Fibroblast of lung (primary cell): ENCODE results near the gene TENM4. TPM values are rescaled to one million over a fixed set of nuclear protein-coding genes. Genes with fewer than 3 reads are reported as not detected.
A peak's percentile ranks its signal among the peaks of the same experiment; 100 is the strongest.

ENCODE experiments used
- DNase-seq, 2 donors: peaks; one replicate each; pipeline versions ENCODE4 v3.0.0 to v3.0.0-alpha.2; 2010; ENCODE audit warnings: low read depth in 2 of 2
- H2AFZ ChIP-seq: 2 replicates; pipeline ENCODE4 v1.5.1; 2012; ENCODE audit warnings: low read length, control low read depth, inconsistent platforms
- H3K27ac ChIP-seq: 2 replicates; pipeline ENCODE4 v1.5.1; 2011; ENCODE audit warnings: low read length, control low read depth; ENCODE audit not compliant: insufficient read depth
- H3K27me3 ChIP-seq: 2 replicates; pipeline ENCODE4 v1.5.1; 2011; ENCODE audit warnings: mild to moderate bottlenecking, low read length; ENCODE audit not compliant: control insufficient read depth, insufficient read depth
- H3K36me3 ChIP-seq: 2 replicates; pipeline ENCODE4 v1.5.1; 2011; ENCODE audit warnings: low read length; ENCODE audit not compliant: control insufficient read depth, insufficient read depth
- H3K4me1 ChIP-seq: 2 replicates; pipeline ENCODE4 v1.5.1; 2011; ENCODE audit warnings: low read length; ENCODE audit not compliant: control insufficient read depth, insufficient read depth; ENCODE audit errors: extremely low read depth
- H3K4me2 ChIP-seq: 2 replicates; pipeline ENCODE4 v1.5.1; 2011; ENCODE audit warnings: low read length, control low read depth; ENCODE audit not compliant: insufficient read depth; ENCODE audit errors: extremely low read depth
- H3K4me3 ChIP-seq, 4 experiments: fragments of 200-600 bp in 1 of 4; sonication (generic) in 1 of 4; replicated peaks in 1 of 4; 2 replicates each; pipeline ENCODE4 v1.5.1; 2011 to 2016; ENCODE audit warnings: low read length in 4 of 4, low read depth in 3 of 4, mild to moderate bottlenecking in 3 of 4, control low read depth in 2 of 4, inconsistent platforms in 1 of 4, mixed read lengths in 1 of 4; ENCODE audit not compliant: insufficient read depth in 1 of 4; ENCODE audit errors: control extremely low read depth in 1 of 4
- H3K79me2 ChIP-seq: 2 replicates; pipeline ENCODE4 v1.5.1; 2012; ENCODE audit warnings: mild to moderate bottlenecking, low read length, inconsistent platforms; ENCODE audit not compliant: control insufficient read depth, insufficient read depth
- H3K9ac ChIP-seq: 2 replicates; pipeline ENCODE4 v1.5.1; 2011; ENCODE audit warnings: mild to moderate bottlenecking, low read length, control low read depth; ENCODE audit not compliant: insufficient read depth
- H3K9me3 ChIP-seq: 2 replicates; pipeline ENCODE4 v1.5.1; 2012; ENCODE audit warnings: low read depth, low read length; ENCODE audit not compliant: control insufficient read depth, insufficient read depth
- H4K20me1 ChIP-seq: 2 replicates; pipeline ENCODE4 v1.5.1; 2011; ENCODE audit warnings: low read length; ENCODE audit not compliant: control insufficient read depth, insufficient read depth; ENCODE audit errors: extremely low read depth
- EZH2 ChIP-seq: IDR thresholded peaks from 2 replicates; pipeline ENCODE4 v1.5.1; 2012; ENCODE audit warnings: low read length, control low read depth, mild to moderate bottlenecking; ENCODE audit errors: missing control alignments
- polyA plus RNA-seq, 2 donors: library from polyadenylated mRNA; depleted of rRNA in 1 of 2; stranded (reverse) in 1 of 2; unstranded in 1 of 2; fragments of >200 nt; gene quantifications; 2 replicates each; pipeline ENCODE4 v1.2.1, GENCODE V29; 2011 to 2012; ENCODE audit warnings: missing spikeins in 1 of 2
- total RNA-seq: library from RNA; depleted of rRNA; stranded (reverse); fragments of >200 nt; gene quantifications from 2 replicates; pipeline ENCODE4 v1.2.1, GENCODE V29; 2014
- TF ChIP-seq, protein P1 (sequence below), 2 donors: IDR thresholded peaks in 1 of 2; conservative IDR thresholded peaks in 1 of 2; 1 replicate in 1 of 2; 2 replicates in 1 of 2; pipeline ENCODE4 v1.5.1; 2011 to 2012; ENCODE audit warnings: low read length in 2 of 2, control low read depth in 1 of 2, inconsistent platforms in 1 of 2, low read depth in 1 of 2, mild to moderate bottlenecking in 1 of 2

TENM4 gene
- total and polyA plus RNA-seq, 2 donors (not counting 1 experiment from before 2014, with no cell fraction given) = 4.6 to 48.4 TPM

DNA sequence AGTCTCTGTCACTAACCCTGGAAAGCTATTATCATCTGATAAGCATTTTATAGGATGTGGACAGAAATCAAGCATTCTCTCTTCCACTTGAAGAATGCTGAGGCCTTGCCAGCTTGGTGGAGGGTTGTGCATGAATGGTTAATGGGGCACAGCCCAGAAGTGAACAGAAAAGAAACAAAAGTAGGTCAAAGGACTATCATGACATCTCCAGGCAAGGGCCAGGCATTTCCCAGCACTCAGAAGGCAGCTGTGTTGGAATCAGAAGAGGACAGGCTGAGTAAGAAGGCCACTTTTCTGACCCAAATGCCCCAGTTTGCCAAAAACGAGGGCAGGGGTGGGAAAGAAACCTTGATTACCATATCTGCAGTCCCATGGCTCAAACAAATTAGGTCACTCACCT, 12.4 kb downstream of the TENM4 start:
- no peak overlapping the region for H3K9ac ChIP-seq
- H3K4me3 ChIP-seq = no peak overlapping the region
- no peaks in the 10 kb centered on the region for H4K20me1 ChIP-seq
- peaks cover 8% of the 10 kb centered on the region for H3K4me1 ChIP-seq
- peak; percentile 23 to 52 for DNase-seq
- peaks cover 22% of the 10 kb centered on the region for H3K79me2 ChIP-seq
- H3K27ac ChIP-seq = no peak overlapping the region
- TF ChIP-seq, protein P1, sequence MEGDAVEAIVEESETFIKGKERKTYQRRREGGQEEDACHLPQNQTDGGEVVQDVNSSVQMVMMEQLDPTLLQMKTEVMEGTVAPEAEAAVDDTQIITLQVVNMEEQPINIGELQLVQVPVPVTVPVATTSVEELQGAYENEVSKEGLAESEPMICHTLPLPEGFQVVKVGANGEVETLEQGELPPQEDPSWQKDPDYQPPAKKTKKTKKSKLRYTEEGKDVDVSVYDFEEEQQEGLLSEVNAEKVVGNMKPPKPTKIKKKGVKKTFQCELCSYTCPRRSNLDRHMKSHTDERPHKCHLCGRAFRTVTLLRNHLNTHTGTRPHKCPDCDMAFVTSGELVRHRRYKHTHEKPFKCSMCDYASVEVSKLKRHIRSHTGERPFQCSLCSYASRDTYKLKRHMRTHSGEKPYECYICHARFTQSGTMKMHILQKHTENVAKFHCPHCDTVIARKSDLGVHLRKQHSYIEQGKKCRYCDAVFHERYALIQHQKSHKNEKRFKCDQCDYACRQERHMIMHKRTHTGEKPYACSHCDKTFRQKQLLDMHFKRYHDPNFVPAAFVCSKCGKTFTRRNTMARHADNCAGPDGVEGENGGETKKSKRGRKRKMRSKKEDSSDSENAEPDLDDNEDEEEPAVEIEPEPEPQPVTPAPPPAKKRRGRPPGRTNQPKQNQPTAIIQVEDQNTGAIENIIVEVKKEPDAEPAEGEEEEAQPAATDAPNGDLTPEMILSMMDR (conservative IDR thresholded peaks at IDR 0.05 in 1 of 2, IDR thresholded peaks at IDR 0.05 in 1 of 2; ENCODE audit: low read depth in 1 of 2, low read length in 2 of 2) = no peak
- no peak for TF ChIP-seq EZH2
- H3K9me3 ChIP-seq = no peaks in the 10 kb centered on the region
- H3K36me3 ChIP-seq = no peaks in the 10 kb centered on the region
- no peaks in the 10 kb centered on the region for H3K27me3 ChIP-seq
- H2AFZ ChIP-seq = no peak overlapping the region
- no peak overlapping the region for H3K4me2 ChIP-seq

DNA sequence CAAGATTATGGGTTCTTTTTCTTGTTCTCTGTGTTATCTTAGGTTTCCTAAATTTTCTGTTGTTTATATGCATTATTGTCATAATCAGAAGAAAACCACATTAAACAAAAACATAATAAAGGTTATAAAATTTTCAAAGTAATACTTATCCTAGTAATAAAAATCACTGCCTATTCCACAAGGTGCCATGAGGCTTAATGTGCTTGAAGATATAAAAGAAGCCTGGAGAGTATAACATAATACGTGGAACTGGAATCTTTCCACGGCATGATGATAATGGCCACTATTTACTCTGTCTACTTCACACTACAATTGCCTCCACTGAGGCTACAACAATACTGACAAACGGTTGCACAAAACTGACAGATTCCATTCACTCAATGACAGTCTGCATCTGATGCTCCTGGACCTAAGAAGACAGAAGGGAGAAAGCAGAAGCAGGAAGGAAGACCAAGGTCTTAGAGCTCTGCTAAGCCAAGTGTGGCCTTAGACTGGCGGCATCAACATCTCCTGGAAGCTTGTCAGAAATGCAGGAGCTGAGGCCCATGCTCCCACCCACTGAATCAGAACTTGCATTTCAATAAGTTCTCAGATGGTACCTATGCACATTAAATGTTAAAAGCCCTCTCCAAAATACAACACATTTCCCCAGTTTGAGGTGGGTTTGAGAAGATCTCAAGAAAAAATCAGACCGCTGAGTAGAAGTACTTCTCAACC, 13.1 kb downstream of the TENM4 start:
- Histone ChIP-seq H3K4me2 (no peak overlapping the region), H3K27ac (no peak overlapping the region), H3K4me3 (no peak overlapping the region), H3K79me2 (peaks cover 17% of the 10 kb centered on the region), H3K27me3 (no peaks in the 10 kb centered on the region), H3K4me1 (peaks cover 8% of the 10 kb centered on the region), H3K36me3 (no peaks in the 10 kb centered on the region), H3K9me3 (no peaks in the 10 kb centered on the region), H2AFZ (no peak overlapping the region), H3K9ac (no peak overlapping the region), H4K20me1 (no peaks in the 10 kb centered on the region)
- DNase-seq = no peak
- TF ChIP-seq EZH2 = no peak
- TF ChIP-seq, protein P1 (conservative IDR thresholded peaks at IDR 0.05 in 1 of 2, IDR thresholded peaks at IDR 0.05 in 1 of 2; ENCODE audit: low read depth in 1 of 2, low read length in 2 of 2) = no peak

DNA sequence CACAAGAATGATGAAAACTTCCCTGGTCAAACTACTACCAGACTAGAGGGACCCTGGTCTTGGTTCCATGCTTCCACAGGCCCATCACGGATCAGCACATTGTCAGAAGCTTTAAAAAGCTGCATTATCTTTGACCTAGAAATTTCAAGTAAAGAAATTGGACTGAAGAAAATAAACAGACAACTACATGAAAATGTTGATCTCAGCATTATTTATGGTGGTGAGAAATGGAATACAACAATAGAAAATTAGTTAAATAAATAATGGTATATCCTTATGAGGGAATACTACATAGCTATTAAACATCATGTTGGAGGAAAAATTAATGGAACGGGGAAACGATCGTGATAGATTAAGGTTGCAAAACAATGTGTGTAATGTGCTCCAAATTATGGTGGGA, 13.7 kb downstream of the TENM4 start:
- Histone ChIP-seq H3K4me2 (no peak overlapping the region), H3K4me1 (peaks cover 7% of the 10 kb centered on the region), H3K4me3 (no peak overlapping the region), H4K20me1 (no peaks in the 10 kb centered on the region), H3K27ac (no peak overlapping the region), H2AFZ (no peak overlapping the region), H3K9ac (no peak overlapping the region), H3K27me3 (no peaks in the 10 kb centered on the region), H3K9me3 (no peaks in the 10 kb centered on the region), H3K79me2 (peaks cover 15% of the 10 kb centered on the region), H3K36me3 (no peaks in the 10 kb centered on the region)
- no peak for DNase-seq
- TF ChIP-seq, protein P1 (conservative IDR thresholded peaks at IDR 0.05 in 1 of 2, IDR thresholded peaks at IDR 0.05 in 1 of 2; ENCODE audit: low read depth in 1 of 2, low read length in 2 of 2) = no peak
- no peak for TF ChIP-seq EZH2
